CD1c-positive myeloid dendritic cell (primary cell): Measurements from ENCODE around the gene RPL31.

Experiments
- DNase-seq: peaks from one replicate; pipeline ENCODE4 v3.0.0-alpha.2; 2016; ENCODE audit errors: extremely low spot score

Gene RPL31

GRCh38 chr2:100995309-100996075 lies 6.6 kb upstream of the RPL31 start:
- no peak for DNase-seq

DNA sequence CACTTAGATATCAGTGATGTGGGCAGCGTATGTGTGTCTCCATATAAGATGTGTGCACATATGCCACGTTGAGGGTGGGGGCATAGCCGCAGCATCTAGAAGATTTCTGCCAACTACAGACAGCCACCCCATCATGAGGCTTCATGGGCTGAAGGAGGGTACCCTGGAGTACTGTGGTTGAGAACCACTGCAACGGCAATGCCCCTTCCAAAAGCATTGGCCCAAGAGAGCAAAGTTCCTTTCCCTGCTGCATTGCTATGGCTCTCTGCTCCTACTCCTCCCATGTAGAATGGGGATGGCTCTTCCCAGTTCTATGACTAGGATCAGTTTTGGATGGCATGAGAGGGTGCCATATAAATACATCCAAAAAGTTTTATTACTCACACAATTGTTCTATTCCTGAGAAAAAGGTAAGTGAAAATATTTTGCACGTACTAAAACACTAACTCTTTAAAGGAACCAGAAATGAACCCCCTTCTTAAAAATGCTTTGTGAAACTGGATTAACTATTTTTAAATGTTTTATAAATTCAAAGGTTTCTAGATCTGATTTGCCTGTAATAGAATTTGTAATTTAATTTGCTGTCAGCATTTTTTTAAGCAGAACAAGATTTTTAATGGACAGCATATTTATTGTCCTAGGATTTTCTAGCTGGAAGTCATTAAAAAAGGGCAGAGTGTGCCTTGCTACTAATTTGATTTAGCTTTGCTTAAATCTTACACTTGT lies 4.4 kb upstream of the RPL31 start:
- no peak for DNase-seq

- DNase-seq = no peak
These were observed 3.9 kb upstream of the RPL31 start for GRCh38 chr2:100998235-100998573.

- DNase-seq = no peak
These were observed 2.1 kb upstream of the RPL31 start for GRCh38 chr2:100999995-101000394.

DNA sequence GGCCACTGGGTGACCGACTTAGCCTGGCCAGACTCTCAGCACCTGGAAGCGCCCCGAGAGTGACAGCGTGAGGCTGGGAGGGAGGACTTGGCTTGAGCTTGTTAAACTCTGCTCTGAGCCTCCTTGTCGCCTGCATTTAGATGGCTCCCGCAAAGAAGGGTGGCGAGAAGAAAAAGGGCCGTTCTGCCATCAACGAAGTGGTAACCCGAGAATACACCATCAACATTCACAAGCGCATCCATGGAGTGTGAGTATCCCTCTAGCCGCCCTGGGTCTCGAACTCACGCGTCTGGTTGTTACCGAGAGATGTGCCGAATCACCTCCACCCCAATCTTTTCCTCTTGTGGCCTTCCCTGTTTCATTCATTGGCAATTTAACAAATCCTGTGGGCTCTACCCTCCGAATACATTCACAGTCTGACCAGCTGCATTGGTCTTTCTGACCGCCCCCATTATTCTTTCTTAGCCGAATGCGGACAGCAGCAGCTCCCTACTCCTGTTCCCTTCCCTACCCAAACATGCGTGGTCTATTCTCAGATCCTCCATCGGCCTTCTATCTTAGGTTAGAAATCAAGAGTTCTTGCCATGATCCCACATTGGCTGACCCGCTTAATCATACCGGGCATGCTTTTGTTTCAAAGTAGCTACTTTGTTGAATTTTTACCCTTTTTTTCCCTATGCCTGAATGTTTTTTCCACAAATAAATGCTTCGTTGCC lies 631 bp downstream of the RPL31 start:
- peak; percentile 20 for DNase-seq

GRCh38 chr2:101003278-101003775 lies 1.2 kb downstream of the RPL31 start:
- DNase-seq = no peak

- no peak for DNase-seq
These were observed 2.7 kb downstream of the RPL31 start for GRCh38 chr2:101004620-101005325.

DNA sequence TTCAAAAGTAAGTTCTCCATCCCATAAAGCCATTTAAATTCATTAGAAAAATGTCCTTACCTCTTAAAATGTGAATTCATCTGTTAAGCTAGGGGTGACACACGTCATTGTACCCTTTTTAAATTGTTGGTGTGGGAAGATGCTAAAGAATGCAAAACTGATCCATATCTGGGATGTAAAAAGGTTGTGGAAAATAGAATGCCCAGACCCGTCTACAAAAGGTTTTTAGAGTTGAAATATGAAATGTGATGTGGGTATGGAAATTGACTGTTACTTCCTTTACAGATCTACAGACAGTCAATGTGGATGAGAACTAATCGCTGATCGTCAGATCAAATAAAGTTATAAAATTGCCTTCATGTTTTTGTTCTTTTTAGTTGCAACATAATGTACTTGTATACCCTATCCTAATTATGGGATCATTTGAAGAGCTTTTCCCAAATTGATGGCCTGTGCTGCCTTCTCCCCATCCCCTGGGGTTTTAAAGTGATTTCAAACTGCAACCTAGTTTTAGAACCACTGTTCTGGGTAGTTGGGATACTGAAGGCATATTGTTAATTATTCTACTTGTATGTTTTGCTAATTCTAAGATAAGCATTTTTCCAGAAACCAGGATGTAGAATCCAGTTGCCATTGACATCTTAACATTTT lies 4.1 kb downstream of the RPL31 start:
- no peak for DNase-seq

- DNase-seq = no peak
These were observed 5.6 kb downstream of the RPL31 start for GRCh38 chr2:101007415-101008345.

GRCh38 chr2:101011152-101011551 lies 9.1 kb downstream of the RPL31 start:
- DNase-seq = no peak

DNA sequence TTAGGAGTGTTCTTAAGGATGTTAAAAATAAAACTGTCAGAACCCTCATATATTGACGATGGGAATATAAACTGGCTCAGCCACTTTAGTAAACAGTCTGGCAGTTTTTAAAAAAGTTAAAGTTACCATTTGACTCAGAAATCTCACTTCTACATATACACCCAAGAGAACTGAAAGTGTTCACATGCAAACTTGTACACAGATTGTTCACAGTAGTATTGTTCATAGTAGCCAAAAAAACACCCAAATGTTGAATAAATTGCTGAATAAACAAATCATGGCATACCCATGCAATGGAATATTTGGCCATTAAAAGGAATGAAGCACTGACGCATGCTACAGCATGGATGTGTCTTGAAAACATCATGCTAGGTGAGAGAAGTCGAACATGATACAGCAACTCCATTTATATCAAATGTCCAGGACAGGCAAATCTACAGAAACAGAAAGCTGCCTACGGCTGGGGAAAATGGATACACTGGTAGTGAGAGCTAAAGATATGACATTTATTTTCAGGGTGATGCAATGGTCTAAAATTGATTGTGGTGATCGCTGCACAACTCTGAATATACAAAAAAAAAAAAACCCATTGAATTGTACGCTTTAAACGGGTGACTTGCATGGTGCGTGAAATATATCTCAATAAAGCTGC lies 10.1 kb downstream of the RPL31 start:
- DNase-seq = peak; percentile 30

- DNase-seq = peak; percentile 76
These were observed 10.7 kb downstream of the RPL31 start for GRCh38 chr2:101012706-101013181.

DNA sequence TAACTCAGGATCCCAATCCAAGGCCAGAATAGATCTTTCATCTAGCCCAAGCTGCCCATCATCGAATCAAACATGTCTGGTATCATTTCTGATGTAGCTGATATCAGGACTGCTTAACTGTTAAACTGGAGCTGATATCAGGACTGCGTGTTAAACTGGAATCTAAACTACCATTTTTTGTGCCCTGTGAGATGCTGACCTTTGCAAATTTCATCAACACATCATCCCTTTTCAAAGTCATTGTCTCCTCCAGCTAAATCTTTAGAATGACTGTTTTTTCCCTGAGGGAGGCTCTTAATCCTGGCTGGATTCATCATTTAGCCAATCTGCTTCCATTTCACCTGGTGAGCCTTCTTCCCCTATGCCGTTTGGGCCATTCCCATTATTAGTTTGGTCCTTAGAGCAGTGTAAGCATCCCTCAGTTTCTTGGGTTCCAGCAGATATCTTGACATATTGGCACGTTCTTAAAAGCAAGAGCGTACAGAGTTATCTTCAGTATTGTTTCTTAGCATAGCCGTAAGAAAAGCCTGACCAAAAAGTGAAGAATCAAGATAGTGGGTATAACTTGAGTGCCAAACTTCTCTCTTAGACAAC lies 12.3 kb downstream of the RPL31 start:
- DNase-seq = no peak

GRCh38 chr2:101017371-101017770 lies 15.3 kb downstream of the RPL31 start:
- no peak for DNase-seq

DNA sequence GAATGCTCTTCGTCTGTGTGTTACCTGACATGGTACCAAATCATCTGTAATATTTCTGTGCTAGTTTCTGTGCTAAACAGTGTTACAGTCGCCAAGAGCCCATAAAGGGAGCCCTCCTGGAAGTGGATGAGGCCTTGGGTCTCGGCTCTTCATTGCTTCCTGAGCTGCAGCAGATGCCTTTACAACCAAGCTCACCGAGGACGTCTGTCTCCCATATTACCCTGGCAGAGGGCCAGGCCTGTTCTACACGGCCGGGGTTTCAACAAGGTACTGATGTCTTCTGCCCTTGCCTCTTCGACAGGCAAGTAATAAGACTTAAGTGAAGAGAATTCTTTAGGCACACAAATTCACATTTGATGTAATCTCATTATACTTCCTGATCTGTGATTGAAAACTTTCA lies 16.8 kb downstream of the RPL31 start:
- no peak for DNase-seq

GRCh38 chr2:101022221-101022620 lies 20.1 kb downstream of the RPL31 start:
- DNase-seq = no peak

GRCh38 chr2:101023327-101024107 lies 21.4 kb downstream of the RPL31 start:
- no peak for DNase-seq

DNA sequence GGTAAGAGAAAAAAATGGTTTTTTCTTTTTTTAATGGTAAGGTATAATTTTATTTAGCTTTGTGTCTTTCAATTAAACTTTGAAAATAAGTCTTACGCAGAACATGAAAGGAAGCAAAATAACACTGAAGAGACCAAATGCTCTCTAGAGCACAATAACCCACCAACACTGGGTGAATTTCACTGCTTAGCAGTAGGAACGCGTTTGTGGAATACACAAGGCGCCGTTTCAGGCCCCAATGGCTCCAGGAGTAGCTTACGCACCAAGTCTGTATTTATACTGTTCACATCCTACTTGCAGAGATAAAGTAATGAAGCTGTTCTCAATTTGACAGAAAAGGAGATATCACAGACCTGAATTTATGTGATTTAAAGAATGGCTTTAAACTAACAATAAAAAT lies 23.5 kb downstream of the RPL31 start:
- no peak for DNase-seq
